ENCODE results near the gene AADACL2. TPM values are rescaled to one million over a fixed set of nuclear protein-coding genes. Genes with fewer than 3 reads are reported as not detected.

Gene AADACL2
- polyA plus RNA-seq, 1 of the 3 experiments (the other 2 are of a cell fraction), result not detected

GRCh38 chr3:151765685-151766084 lies 32.0 kb downstream of the AADACL2 start:
- CTCF ChIA-PET, result no interaction called here
- H3K9me3 ChIP-seq, result no peaks in the 10 kb centered on the region
- peak overlapping the region in 1 of 2 experiments; percentile 84; a peak in 2 of 4 replicates for H3K27ac ChIP-seq (ENCODE audit: low read depth in 2 of 2, low read length in 1 of 2)
- DNase-seq, result no peak
- peaks cover 11% of the 10 kb centered on the region for H3F3A ChIP-seq (replicated peaks; ENCODE audit: insufficient read depth)
- TF ChIP-seq FOXJ3 (CRISPR knock-in tag; IDR thresholded peaks at IDR 0.05), result no peak
- TF ChIP-seq TAF1 (IDR thresholded peaks at IDR 0.05; ENCODE audit: borderline replicate concordance, low read depth, low read length), result no peak
- no peak for TF ChIP-seq ZBTB33 (IDR thresholded peaks at IDR 0.05; ENCODE audit: borderline replicate concordance, low read depth)
- TF ChIP-seq ELF1 (IDR thresholded peaks at IDR 0.05), result no peak
- TF ChIP-seq EZH2phosphoT487 (IDR thresholded peaks at IDR 0.05; ENCODE audit: borderline replicate concordance, low read depth), result no peak
- no peak for TF ChIP-seq YY1 (IDR thresholded peaks at IDR 0.05; ENCODE audit: low read depth)
- no peak for TF ChIP-seq POLR2AphosphoS5 (IDR thresholded peaks at IDR 0.05; ENCODE audit: low read depth, low read length)
- no peak for TF ChIP-seq REST (IDR thresholded peaks at IDR 0.05; ENCODE audit: low read depth, low read length)
- H2AFZ ChIP-seq (ENCODE audit: low read depth), result no peak overlapping the region
- POLR2A ChIA-PET, result no interaction called here
- peaks cover 2 to 7% of the 10 kb centered on the region in 2 experiments for H3K36me3 ChIP-seq (replicated peaks in 1 of 2; ENCODE audit: control insufficient read depth in 1 of 2, insufficient read depth in 2 of 2, low read length in 1 of 2)
- H3K9me2 ChIP-seq, result no peaks in the 10 kb centered on the region
- peaks cover 32% of the 10 kb centered on the region for H3K79me2 ChIP-seq (ENCODE audit: insufficient read depth)
- no peaks in the 10 kb centered on the region for H3K27me3 ChIP-seq (ENCODE audit: insufficient read depth)
- H4K20me1 ChIP-seq (ENCODE audit: insufficient read depth), result no peaks in the 10 kb centered on the region
- H3K4me2 ChIP-seq, result no peak overlapping the region; the same call in 1 of the 2 replicates
- no peak overlapping the region for H3K9ac ChIP-seq
- peaks cover 0 to 20% of the 10 kb centered on the region in 2 experiments; a peak in 2 of 4 replicates for H3K4me1 ChIP-seq (ENCODE audit: control insufficient read depth in 1 of 2, insufficient read depth in 2 of 2, low read depth in 1 of 2, low read length in 1 of 2)
- H3K4me3 ChIP-seq (ENCODE audit: low read depth in 2 of 2, low read length in 1 of 2), result no peak overlapping the region

- Histone ChIP-seq H3K36me3 (replicated peaks in 1 of 2; ENCODE audit: control insufficient read depth in 1 of 2, insufficient read depth in 2 of 2, low read length in 1 of 2) (peaks cover 2 to 7% of the 10 kb centered on the region in 2 experiments), H3K27ac (ENCODE audit: low read depth in 2 of 2, low read length in 1 of 2) (peak overlapping the region in 1 of 2 experiments; percentile 84; a peak in 2 of 4 replicates), H2AFZ (ENCODE audit: low read depth) (no peak overlapping the region), H3F3A (replicated peaks; ENCODE audit: insufficient read depth) (peaks cover 11% of the 10 kb centered on the region), H3K27me3 (ENCODE audit: insufficient read depth) (no peaks in the 10 kb centered on the region), H3K9ac (peak overlapping the region; percentile 28; the same call in 1 of the 2 replicates), H3K4me3 (ENCODE audit: low read depth in 2 of 2, low read length in 1 of 2) (no peak overlapping the region), H3K79me2 (ENCODE audit: insufficient read depth) (peaks cover 35% of the 10 kb centered on the region), H3K9me2 (no peaks in the 10 kb centered on the region), H4K20me1 (ENCODE audit: insufficient read depth) (no peaks in the 10 kb centered on the region), H3K4me2 (0 out of 2 replicates have a peak overlapping the region, but pooled peaks have one; percentile 31), H3K4me1 (ENCODE audit: control insufficient read depth in 1 of 2, insufficient read depth in 2 of 2, low read depth in 1 of 2, low read length in 1 of 2) (peaks cover 0 to 23% of the 10 kb centered on the region in 2 experiments; a peak in 2 of 4 replicates), H3K9me3 (no peaks in the 10 kb centered on the region)
- POLR2A ChIA-PET, result no interaction called here
- no peak for DNase-seq
- WGBS (ENCODE audit: low lambda C conversion rate), result 22% methylated on average over 2 of the region's 2 CpGs
- CTCF ChIA-PET, result no interaction called here
- TF ChIP-seq GABPA (IDR thresholded peaks at IDR 0.05; ENCODE audit: low read depth), result no peak
- no peak for TF ChIP-seq SIN3A (IDR thresholded peaks at IDR 0.05; ENCODE audit: borderline replicate concordance, low read depth, low read length)
- peak; percentile 43 for TF ChIP-seq PBX3 (IDR thresholded peaks at IDR 0.05)
- TF ChIP-seq ELF1 (IDR thresholded peaks at IDR 0.05), result no peak
- peak; percentile 52; the same call in 1 of the 2 replicates for TF ChIP-seq FOSL2 (IDR thresholded peaks at IDR 0.05; ENCODE audit: borderline replicate concordance, low read depth)
- TF ChIP-seq RAD21 (IDR thresholded peaks at IDR 0.05; ENCODE audit: low read length), result no peak
- TF ChIP-seq MAX (IDR thresholded peaks at IDR 0.05; ENCODE audit: low read depth), result no peak
- peak; percentile 8 for TF ChIP-seq TCF12 (IDR thresholded peaks at IDR 0.05)
- TF ChIP-seq MEF2A (IDR thresholded peaks at IDR 0.05; ENCODE audit: borderline replicate concordance, low read depth), result no peak
- no peak for TF ChIP-seq TEAD4 (IDR thresholded peaks at IDR 0.05; ENCODE audit: borderline replicate concordance, insufficient read depth)
- TF ChIP-seq REST (IDR thresholded peaks at IDR 0.05; ENCODE audit: low read depth, low read length), result no peak
- no peak for TF ChIP-seq YY1 (IDR thresholded peaks at IDR 0.05; ENCODE audit: low read depth)
- TF ChIP-seq FOXJ3 (CRISPR knock-in tag; IDR thresholded peaks at IDR 0.05), result no peak
Observed at GRCh38 chr3:151766454-151766853, 32.7 kb downstream of the AADACL2 start.
